RWPE1 (cell line): ENCODE data around the gene FSTL4.

Experiments
- CTCF ChIA-PET: fragments of 350-600 bp; sonication (Branson Sonifier 250); formaldehyde crosslinking; extraction: SDS; loops from one replicate; lab custom pipeline; 2021; lab: Yijun Ruan, JAX
- POLR2A ChIA-PET: fragments of 400-600 bp; formaldehyde crosslinking; extraction: SDS; loops from one replicate; lab custom pipeline; 2020; ENCODE audit warnings: antibody characterized with exemption; ENCODE audit not compliant: low non-redundant PET; lab: Yijun Ruan, JAX
- DNase-seq: peaks from one replicate; pipeline ENCODE4 v3.0.0; 2012; ENCODE audit warnings: low spot score
- H3K27ac ChIP-seq: fragments of 450-650 bp; 2 replicates; pipeline ENCODE4 v1.5.1; 2017
- CTCF ChIP-seq: fragments of 450-650 bp; conservative IDR thresholded peaks from 2 replicates; pipeline ENCODE4 v1.5.1; 2017; ENCODE audit warnings: low read depth, mild to moderate bottlenecking

Gene FSTL4

DNA sequence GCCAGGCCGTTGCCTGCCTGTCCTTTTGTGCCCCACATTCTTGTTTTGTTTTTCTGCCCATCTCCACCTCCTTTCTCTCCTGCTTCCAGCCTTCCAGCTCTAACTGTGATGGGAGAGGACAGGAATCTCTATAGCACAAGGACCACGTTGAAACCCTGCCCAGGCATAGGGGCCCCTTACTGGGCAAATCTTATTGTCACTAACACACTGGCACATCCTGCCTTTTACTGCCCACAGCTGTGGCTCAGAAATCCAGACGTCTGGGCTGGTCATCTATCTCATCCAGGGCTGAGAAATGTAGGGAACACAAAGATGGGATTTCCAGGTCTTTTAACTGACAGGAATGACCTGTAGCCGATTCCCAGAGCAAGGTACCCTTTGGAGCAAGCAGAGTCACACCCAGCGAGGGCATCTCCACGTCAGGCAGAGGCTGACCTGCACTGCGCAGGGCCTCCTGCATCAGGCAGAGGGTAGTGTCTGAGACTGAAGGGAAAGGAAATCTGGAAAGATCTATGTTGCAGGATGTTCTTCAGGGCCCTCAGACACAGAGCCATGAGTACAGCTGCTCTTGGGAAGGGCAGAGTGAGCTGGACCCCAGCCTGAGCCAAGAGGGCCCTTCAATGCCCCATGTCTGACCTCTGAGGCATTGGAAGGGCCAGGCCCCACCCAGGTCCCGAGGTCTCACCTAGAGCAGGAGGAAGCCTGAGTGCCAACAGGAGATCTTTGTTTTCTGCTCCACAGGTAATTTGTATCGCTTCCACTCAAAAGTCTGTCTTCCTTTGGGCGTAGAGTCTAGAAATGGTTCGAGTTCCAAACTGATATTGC is 278.8 kb downstream of the FSTL4 start:
- no peak overlapping the region for H3K27ac ChIP-seq
- POLR2A ChIA-PET = no interaction called here
- TF ChIP-seq CTCF = no peak
- DNase-seq = no peak
- CTCF ChIA-PET = no interaction called here

DNA sequence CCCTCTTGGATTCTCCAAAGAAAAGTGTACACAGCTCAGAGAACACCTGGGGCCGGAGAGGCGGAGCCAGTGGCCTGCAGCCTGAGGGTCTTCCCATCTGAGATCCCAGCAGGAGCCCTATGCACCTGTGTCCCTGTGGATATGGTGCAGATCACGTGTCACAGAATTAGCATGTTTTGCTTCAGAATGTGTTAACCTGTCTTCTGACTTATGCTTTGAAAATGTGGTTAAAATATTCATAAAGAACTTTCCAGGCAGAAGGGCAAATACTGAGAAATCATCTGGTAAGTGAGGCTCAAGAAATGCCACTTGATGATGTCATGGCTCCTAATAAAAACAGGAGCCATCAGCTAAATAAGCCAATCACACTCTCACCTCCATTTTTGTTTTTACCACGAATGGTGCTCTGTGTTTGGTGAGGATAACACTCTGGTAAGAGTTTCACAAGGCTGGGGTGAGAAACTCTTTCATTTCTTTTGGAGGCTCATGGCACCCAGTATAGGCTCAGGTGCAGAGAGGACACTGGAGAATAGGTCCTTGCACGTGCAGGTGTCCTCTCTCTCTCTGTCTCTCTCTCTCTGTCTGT is 279.8 kb downstream of the FSTL4 start:
- POLR2A ChIA-PET = no interaction called here
- DNase-seq = no peak
- H3K27ac ChIP-seq = no peak overlapping the region
- TF ChIP-seq CTCF = no peak
- CTCF ChIA-PET = no interaction called here

DNA sequence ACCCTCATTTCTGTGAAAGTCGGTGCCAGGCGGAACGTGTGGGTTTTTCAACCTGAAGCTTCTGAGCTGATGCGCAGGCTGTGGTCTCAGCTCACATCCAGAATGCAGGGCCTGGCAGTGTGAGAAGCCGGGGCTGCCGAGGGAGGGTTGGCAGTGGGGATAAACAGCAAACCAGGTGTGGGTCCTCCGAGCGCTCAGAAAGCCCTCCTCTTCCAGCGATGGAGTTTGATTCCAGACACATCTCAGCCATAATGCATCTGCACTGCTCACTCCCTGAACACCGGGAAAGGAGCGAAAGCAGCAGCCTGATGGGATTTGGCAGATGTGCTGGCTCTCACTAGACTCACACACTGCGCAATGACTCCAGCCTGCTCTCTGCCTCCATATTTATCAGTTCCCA is 280.4 kb downstream of the FSTL4 start:
- ChIA-PET POLR2A (no interaction called here), CTCF (no interaction called here)

DNA sequence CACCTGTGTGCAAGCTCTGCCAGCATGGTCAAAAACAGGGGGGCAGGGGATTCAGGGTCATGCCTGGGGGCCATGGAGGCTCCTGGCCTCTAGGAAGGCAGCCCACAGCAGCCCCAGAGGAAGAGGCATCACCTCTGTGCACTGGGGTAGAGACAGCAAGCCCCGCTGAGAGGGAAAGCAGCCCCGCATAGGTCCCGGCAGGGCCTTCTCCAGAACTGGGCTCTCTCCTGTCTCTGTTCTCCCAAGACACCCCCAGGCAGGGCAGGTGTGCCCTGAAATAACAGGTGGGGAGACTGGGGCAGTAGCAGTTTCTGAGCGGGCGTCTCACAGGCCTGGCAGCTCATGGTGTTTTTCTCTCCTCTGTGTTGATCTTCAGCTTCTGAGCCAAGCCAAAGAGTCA is 281.4 kb downstream of the FSTL4 start:
- no peak overlapping the region for H3K27ac ChIP-seq
- no peak for DNase-seq
- TF ChIP-seq CTCF = no peak
- ChIA-PET CTCF (interaction anchor here (0.8 kb wide), 1 partner anchor 16 kb away, joined by 3 read pairs; no protein-coding TSS in a partner anchor), POLR2A (no interaction called here)

More for the DNA sequence above, 280.4 kb downstream of the FSTL4 start:
- no peak overlapping the region for H3K27ac ChIP-seq
- no peak for DNase-seq
- no peak for TF ChIP-seq CTCF

DNA sequence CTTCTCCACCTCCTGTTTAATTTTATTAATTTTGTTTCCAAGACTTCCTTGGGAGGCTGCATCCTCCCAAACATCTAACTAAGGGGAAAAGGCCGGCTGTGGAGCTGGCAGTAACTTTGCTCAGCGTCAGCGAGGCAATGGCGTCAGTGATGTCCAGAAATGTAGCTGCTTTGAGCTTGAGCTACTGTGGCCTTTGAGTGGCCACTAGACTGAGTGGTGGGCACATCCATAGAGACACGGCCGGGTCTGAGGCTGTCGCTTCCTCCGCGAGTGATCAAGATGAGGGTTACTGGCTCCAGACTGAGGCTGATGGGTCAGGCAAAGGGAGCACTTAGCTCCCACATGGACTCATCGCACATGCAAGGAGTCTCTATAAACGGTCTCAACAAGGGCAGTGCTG is 283.5 kb downstream of the FSTL4 start:
- H3K27ac ChIP-seq = no peak overlapping the region
- DNase-seq = no peak
- ChIA-PET POLR2A (no interaction called here), CTCF (no interaction called here)
- TF ChIP-seq CTCF = no peak

DNA sequence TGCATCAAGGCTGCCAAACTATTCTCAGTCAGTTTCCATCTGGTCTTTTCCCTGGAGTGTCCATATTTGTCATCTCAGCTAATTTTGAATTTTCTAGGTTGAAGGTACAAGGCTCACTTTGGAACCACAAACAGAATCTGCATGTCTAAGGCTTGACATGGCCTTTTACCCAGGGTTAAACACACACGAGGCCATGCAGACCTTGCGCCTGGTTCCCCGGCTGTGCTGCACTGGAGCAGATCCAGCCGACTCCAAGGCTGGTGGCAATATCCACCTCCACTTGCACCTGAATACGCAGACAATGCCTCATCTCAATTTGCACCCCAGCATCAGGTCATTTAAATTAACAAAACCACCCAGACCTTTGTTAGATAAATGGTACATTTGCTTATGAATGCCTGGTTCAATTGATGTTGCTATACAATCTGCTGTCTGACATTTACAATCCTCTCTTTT is 284.4 kb downstream of the FSTL4 start:
- no peak overlapping the region for H3K27ac ChIP-seq
- TF ChIP-seq CTCF = no peak
- CTCF ChIA-PET = interaction anchor here (1.0 kb wide), 1 partner anchor 217 kb away, joined by 3 read pairs; no protein-coding TSS in a partner anchor
- POLR2A ChIA-PET = no interaction called here
- no peak for DNase-seq
